C4-2B (cell line): ENCODE results near the gene SCIN.
"Not testable (repeated sequence)": the region's sequence is repeated elsewhere in the genome, so short reads cannot be mapped to it uniquely, and the experiment has no call there.

Source experiments
- H3K27ac ChIP-seq: fragments of 450-650 bp; 2 replicates; pipeline ENCODE4 v1.5.1; 2017
- CTCF ChIP-seq: fragments of 450-650 bp; conservative IDR thresholded peaks from 2 replicates; pipeline ENCODE4 v1.5.1; 2017; ENCODE audit warnings: mild to moderate bottlenecking
- ZFX ChIP-seq: fragments of 450-650 bp; IDR thresholded peaks from 2 replicates; pipeline ENCODE4 v1.6.1; 2017

SCIN gene

DNA sequence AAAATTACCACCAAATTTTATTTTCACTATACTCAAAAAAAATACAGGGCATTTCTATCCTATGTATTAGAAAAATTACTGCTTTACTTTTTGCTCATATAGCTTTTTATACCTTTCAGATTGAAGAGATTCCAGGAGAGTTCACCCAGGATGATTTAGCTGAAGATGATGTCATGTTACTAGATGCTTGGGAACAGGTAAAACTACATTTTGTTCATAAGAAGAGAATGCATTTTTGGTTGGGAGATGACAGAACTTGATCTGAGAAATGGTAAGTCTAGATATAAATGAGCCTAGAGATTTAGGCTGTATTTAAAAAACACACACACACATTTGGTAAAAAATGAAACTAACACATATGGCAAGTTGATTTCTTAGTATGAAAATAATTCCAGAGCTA lies 78.8 kb downstream of the SCIN start:
- no peak overlapping the region for H3K27ac ChIP-seq
- TF ChIP-seq ZFX: no peak
- no peak for TF ChIP-seq CTCF

DNA sequence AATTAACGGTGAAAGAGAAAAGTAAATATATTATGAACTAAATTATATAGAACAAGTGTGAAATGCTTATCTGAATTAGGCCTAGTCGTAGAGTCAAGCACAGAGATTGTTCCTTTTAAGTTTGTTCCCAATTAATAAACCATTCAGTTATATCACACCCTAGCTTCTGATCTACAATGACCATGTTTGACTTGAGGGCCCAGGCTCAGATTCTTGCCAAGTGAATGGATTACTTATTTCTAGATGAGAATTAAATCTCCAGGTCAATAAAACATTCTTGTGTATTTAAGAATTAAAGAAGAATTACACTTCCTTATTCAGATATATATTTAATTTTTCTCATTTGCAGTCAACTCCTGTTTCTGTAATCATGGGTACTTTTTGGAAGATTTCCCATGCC lies 79.6 kb downstream of the SCIN start:
- no peak overlapping the region for H3K27ac ChIP-seq

GRCh38 chr7:12653110-12653509 lies 82.6 kb downstream of the SCIN start:
- TF ChIP-seq ZFX: no peak
- no peak for TF ChIP-seq CTCF
- H3K27ac ChIP-seq: no peak overlapping the region; the same call in 1 of the 2 replicates

More for the DNA sequence above, 79.6 kb downstream of the SCIN start:
- TF ChIP-seq ZFX (no peak), CTCF (no peak)

GRCh38 chr7:12653518-12653917 lies 83.0 kb downstream of the SCIN start:
- no peak for TF ChIP-seq ZFX
- no peak for TF ChIP-seq CTCF
- H3K27ac ChIP-seq: no peak overlapping the region

- H3K27ac ChIP-seq: no peak overlapping the region
- TF ChIP-seq CTCF: no peak
- no peak for TF ChIP-seq ZFX
These were observed 84.6 kb downstream of the SCIN start for GRCh38 chr7:12655161-12655560.

- not testable (repeated sequence) for H3K27ac ChIP-seq
These were observed 89.9 kb downstream of the SCIN start for GRCh38 chr7:12660423-12660822.

DNA sequence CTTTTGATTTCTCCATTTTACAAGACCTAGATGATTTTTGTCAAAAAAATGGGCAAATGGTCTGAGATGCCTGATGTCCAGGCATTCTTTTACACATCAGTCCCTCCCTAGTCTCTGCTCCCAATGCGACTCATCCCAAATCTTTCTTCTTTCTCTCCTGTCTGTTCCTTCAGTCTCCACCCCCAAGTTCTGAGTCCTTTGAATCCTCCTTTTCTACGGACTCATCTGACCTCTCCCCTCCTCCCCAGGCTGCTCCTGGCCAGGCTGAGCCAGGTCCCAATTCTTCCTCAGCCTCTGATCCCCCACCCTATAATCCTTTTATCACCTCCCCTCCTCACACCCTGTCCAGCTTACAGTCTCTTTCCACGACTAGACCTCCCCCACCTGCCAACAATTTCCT lies 90.5 kb downstream of the SCIN start:
- H3K27ac ChIP-seq: not testable (repeated sequence)

DNA sequence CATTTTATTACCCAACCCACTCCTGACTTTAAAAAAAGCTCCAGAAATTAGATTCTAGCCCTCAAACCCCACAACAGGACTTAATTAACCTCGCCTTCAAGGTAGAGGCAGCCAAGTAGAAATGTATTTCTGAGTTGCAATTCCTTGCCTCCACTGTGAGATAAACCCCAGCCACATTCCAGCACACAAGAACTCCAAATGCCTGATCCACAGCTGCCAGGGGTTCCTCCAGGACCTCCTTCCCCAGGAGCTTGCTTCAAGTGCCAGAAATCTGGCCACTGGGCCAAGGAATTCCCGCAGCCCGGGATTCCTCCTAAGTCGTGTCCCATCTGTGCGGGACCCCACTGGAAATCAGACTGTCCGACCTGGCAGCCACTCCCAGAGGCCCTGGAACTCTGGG lies 91.1 kb downstream of the SCIN start:
- no peak for TF ChIP-seq CTCF
- no peak for TF ChIP-seq ZFX
- H3K27ac ChIP-seq: no peak overlapping the region
